Measurements from ENCODE around the gene ARID4B.
A peak's percentile ranks its signal among the peaks of the same experiment; 100 is the strongest.

ARID4B gene

GRCh38 chr1:235138821-235139220, 189.2 kb downstream of the ARID4B start:
- TF ChIP-seq ZFX (IDR thresholded peaks at IDR 0.05; ENCODE audit: borderline replicate concordance), result no peak
- no peak for TF ChIP-seq CTCF (IDR thresholded peaks at IDR 0.05)
- no peak overlapping the region for H3K27ac ChIP-seq

- TF ChIP-seq CTCF (IDR thresholded peaks at IDR 0.05) (no peak), ZFX (IDR thresholded peaks at IDR 0.05; ENCODE audit: borderline replicate concordance) (no peak)
- H3K27ac ChIP-seq, result no peak overlapping the region
These were observed 191.9 kb downstream of the ARID4B start for GRCh38 chr1:235136111-235136510.

GRCh38 chr1:235134171-235134570, 193.8 kb downstream of the ARID4B start:
- H3K27ac ChIP-seq, result no peak overlapping the region
- TF ChIP-seq ZFX (IDR thresholded peaks at IDR 0.05; ENCODE audit: borderline replicate concordance) (no peak), CTCF (IDR thresholded peaks at IDR 0.05) (no peak)

GRCh38 chr1:235133086-235133485, 194.9 kb downstream of the ARID4B start:
- H3K27ac ChIP-seq, result no peak overlapping the region
- TF ChIP-seq ZFX (IDR thresholded peaks at IDR 0.05; ENCODE audit: borderline replicate concordance), result no peak
- TF ChIP-seq CTCF (IDR thresholded peaks at IDR 0.05), result no peak

GRCh38 chr1:235131961-235132360, 196.0 kb downstream of the ARID4B start:
- H3K27ac ChIP-seq, result no peak overlapping the region
- no peak for TF ChIP-seq ZFX (IDR thresholded peaks at IDR 0.05; ENCODE audit: borderline replicate concordance)

GRCh38 chr1:235130766-235131270, 197.2 kb downstream of the ARID4B start:
- TF ChIP-seq CTCF (IDR thresholded peaks at IDR 0.05) (no peak), ZFX (IDR thresholded peaks at IDR 0.05; ENCODE audit: borderline replicate concordance) (no peak)
- H3K27ac ChIP-seq, result no peak overlapping the region

GRCh38 chr1:235129774-235130570, 198.0 kb downstream of the ARID4B start:
- peak overlapping the region; percentile 77; the same call in 1 of the 2 replicates for H3K27ac ChIP-seq

More at GRCh38 chr1:235129774-235130570, 198.0 kb downstream of the ARID4B start:
- no peak for TF ChIP-seq ZFX (IDR thresholded peaks at IDR 0.05; ENCODE audit: borderline replicate concordance)
- no peak for TF ChIP-seq CTCF (IDR thresholded peaks at IDR 0.05)
